ENCODE results near the gene SIKE1.

DNA sequence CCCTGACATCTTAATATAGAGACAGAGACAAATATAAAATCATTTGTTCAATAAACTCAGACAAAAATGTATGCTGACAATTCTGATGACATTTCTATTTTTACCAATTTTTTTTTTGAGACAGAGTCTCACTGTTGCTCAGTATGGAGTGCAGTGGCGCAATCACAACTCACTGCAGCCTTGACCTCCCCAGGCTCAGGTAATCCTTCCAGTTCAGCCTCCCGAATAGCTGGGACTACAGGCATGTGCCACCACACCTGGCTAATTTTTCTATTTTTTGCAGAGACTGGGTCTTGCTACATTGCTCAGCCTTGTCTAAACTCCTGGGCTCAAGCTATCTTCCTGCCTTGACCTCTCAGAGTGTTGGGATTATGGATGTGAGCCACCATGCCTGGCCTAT is 13.6 kb upstream of the SIKE1 start:
- TF ChIP-seq, protein P1, sequence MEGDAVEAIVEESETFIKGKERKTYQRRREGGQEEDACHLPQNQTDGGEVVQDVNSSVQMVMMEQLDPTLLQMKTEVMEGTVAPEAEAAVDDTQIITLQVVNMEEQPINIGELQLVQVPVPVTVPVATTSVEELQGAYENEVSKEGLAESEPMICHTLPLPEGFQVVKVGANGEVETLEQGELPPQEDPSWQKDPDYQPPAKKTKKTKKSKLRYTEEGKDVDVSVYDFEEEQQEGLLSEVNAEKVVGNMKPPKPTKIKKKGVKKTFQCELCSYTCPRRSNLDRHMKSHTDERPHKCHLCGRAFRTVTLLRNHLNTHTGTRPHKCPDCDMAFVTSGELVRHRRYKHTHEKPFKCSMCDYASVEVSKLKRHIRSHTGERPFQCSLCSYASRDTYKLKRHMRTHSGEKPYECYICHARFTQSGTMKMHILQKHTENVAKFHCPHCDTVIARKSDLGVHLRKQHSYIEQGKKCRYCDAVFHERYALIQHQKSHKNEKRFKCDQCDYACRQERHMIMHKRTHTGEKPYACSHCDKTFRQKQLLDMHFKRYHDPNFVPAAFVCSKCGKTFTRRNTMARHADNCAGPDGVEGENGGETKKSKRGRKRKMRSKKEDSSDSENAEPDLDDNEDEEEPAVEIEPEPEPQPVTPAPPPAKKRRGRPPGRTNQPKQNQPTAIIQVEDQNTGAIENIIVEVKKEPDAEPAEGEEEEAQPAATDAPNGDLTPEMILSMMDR (IDR thresholded peaks at IDR 0.05; ENCODE audit: poor library complexity): no peak
- TF ChIP-seq EZH2phosphoT487 (IDR thresholded peaks at IDR 0.05; ENCODE audit: low read depth, severe bottlenecking, unreplicated experiment) (no peak), EZH2 (IDR thresholded peaks at IDR 0.05; ENCODE audit: borderline replicate concordance) (no peak)

Measured in hepatocyte (in vitro differentiated cells).